Bronchus fibroblast of lung (primary cell): Measurements from ENCODE around the gene ATP11C. TPM values are rescaled to one million over a fixed set of nuclear protein-coding genes. Genes with fewer than 3 reads are reported as not detected.

ENCODE experiments used
- total RNA-seq: library from RNA; depleted of rRNA; stranded (reverse); fragments of >200 nt; gene quantifications from 2 replicates; pipeline ENCODE4 v1.2.3, GENCODE V29; 2015

ATP11C gene
- 16.2 and 19.3 TPM in 2 replicates for total RNA-seq

DNA sequence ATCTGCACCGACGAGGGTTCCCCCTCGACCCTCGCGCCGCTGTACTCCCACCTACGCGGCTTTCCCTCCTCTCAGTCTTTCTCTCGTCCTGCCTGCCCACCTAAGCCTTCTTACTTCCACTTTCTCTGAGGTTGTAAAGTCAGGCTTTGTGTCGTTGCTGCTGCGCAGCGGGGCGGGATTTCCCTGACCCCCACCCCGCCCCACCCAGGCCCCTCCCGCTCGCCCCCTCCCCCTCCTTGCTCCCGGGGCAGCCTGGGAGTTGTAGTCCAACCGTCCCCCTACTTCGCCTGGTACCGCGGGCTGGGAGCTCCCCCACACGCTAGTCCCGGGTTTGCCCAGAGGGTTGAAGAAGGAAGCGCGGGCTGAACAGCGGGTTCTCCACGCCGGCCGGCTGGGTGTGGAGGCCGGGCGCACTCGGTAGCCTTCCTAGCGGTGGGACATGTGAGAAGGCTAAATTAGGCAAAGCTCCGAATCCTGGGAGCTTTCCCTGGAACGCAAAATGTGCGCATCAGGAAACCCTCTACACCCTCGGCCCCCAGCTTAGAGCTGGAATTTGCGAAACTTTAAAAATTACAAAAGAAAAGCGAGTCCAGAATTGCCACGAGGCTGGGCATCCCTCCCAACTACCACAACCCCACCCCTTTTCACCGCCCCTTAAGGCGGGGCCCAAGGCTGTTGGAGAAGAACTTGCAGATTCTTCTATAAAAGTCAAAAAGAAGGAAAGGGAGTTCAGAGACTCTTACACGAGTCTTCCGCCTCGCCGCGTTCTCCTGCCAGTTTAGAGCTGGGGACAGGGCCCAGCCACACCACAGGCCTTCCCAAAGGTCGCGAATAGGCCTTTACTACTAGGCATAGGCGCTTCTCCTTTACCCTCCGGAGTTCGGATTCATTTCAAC lies at the start of gene ATP11C:
Gene ATP11C (minus strand): TSS at position 153 of the 896 bp plus-strand sequence. CDS start 1,011 bp downstream, outside the sequence.

GRCh38 chrX:139965421-139965820 lies 32.6 kb upstream of the ATP11C start, which contains the start of gene CXorf66:
TSS of gene CXorf66 (minus strand) at chrX:139965521. CDS start at chrX:139965496, 25 bp downstream.

GRCh38 chrX:139708067-139708466 lies 224.8 kb downstream of the ATP11C start, which contains the start of gene MCF2:
TSS of gene MCF2 (minus strand) at chrX:139708167. CDS start at chrX:139651744, 56,423 bp downstream.

Other genes with a start within 250 kb of the ATP11C start
- not detected in 2 replicates for gene MCF2, start 224.9 kb downstream of the ATP11C start, total RNA-seq
- not detected in 2 replicates for gene CXorf66, start 32.5 kb upstream of the ATP11C start, total RNA-seq